Liver (tissue), 3 donors: ENCODE data around the gene SCLT1.

Experiments used
- EGR1 ChIP-seq, 2 donors: IDR thresholded peaks; 2 replicates each; pipeline ENCODE4 v1.6.1; 2016 to 2018; ENCODE audit warnings: antibody characterized with exemption in 2 of 2, low read depth in 2 of 2
- TF ChIP-seq, protein P1 (sequence below): fragments of 150-350 bp; IDR thresholded peaks from 2 replicates; pipeline ENCODE4 v1.5.1; 2017; ENCODE audit warnings: improper control_type of control experiment, low read depth, low read length; ENCODE audit not compliant: missing input control
- donor health status: healthy.
- donor health status: healthy.

- TF ChIP-seq EGR1 (IDR thresholded peaks at IDR 0.05; ENCODE audit: low read depth in 2 of 2): no peak
- TF ChIP-seq, protein P1, sequence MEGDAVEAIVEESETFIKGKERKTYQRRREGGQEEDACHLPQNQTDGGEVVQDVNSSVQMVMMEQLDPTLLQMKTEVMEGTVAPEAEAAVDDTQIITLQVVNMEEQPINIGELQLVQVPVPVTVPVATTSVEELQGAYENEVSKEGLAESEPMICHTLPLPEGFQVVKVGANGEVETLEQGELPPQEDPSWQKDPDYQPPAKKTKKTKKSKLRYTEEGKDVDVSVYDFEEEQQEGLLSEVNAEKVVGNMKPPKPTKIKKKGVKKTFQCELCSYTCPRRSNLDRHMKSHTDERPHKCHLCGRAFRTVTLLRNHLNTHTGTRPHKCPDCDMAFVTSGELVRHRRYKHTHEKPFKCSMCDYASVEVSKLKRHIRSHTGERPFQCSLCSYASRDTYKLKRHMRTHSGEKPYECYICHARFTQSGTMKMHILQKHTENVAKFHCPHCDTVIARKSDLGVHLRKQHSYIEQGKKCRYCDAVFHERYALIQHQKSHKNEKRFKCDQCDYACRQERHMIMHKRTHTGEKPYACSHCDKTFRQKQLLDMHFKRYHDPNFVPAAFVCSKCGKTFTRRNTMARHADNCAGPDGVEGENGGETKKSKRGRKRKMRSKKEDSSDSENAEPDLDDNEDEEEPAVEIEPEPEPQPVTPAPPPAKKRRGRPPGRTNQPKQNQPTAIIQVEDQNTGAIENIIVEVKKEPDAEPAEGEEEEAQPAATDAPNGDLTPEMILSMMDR: no peak
These were observed 231.4 kb downstream of the SCLT1 start for GRCh38 chr4:128861856-128862518.
